Measurements from ENCODE around the gene CUL4B. TPM values are rescaled to one million over a fixed set of nuclear protein-coding genes. Genes with fewer than 3 reads are reported as not detected.
A peak's percentile ranks its signal among the peaks of the same experiment; 100 is the strongest.
"Not testable (repeated sequence)": the region's sequence is repeated elsewhere in the genome, so short reads cannot be mapped to it uniquely, and the experiment has no call there.

CUL4B gene
- total and polyA plus RNA-seq, 2 experiments from 2014 or later = 16.9 to 50.5 TPM

- Histone ChIP-seq H3K27ac (no peak overlapping the region), H3K4me3 (no peak overlapping the region), H3K9me2 (replicated peaks; ENCODE audit: insufficient read depth) (no peaks in the 10 kb centered on the region), H3K27me3 (no peaks in the 10 kb centered on the region), H3K79me2 (no peaks in the 10 kb centered on the region), H3K9me3 (ENCODE audit: low read depth) (no peaks in the 10 kb centered on the region), H3K36me3 (replicated peaks; ENCODE audit: insufficient read depth, low read depth) (no peaks in the 10 kb centered on the region), H3K4me2 (no peak overlapping the region), H3K4me1 (ENCODE audit: insufficient read depth) (no peaks in the 10 kb centered on the region), H4K20me1 (ENCODE audit: insufficient read depth, poor library complexity, severe bottlenecking) (no peaks in the 10 kb centered on the region), H2AFZ (no peak overlapping the region)
- TF ChIP-seq EZH2 (IDR thresholded peaks at IDR 0.05; ENCODE audit: borderline replicate concordance) (no peak), CTCF (IDR thresholded peaks at IDR 0.05; ENCODE audit: poor library complexity) (no peak), EZH2phosphoT487 (IDR thresholded peaks at IDR 0.05; ENCODE audit: low read depth, severe bottlenecking, unreplicated experiment) (no peak)
- WGBS (ENCODE audit: low lambda C conversion rate, missing lambda C conversion rate) = 84% methylated on average over 18 of the region's 18 CpGs
- DNase-seq (ENCODE audit: low spot score) = no peak
Observed at GRCh38 chrX:120575379-120576114, 14.8 kb upstream of the CUL4B start.

GRCh38 chrX:120573806-120574205, 13.0 kb upstream of the CUL4B start:
- not testable (repeated sequence) for DNase-seq (ENCODE audit: low spot score); H4K20me1 ChIP-seq (ENCODE audit: insufficient read depth, poor library complexity, severe bottlenecking); H3K9me2 ChIP-seq (replicated peaks; ENCODE audit: insufficient read depth); H3K4me2 ChIP-seq; H2AFZ ChIP-seq; H3K9me3 ChIP-seq (ENCODE audit: low read depth); H3K4me1 ChIP-seq (ENCODE audit: insufficient read depth); H3K36me3 ChIP-seq (replicated peaks; ENCODE audit: insufficient read depth, low read depth); H3K27ac ChIP-seq; H3K4me3 ChIP-seq; H3K79me2 ChIP-seq; H3K27me3 ChIP-seq
- WGBS (ENCODE audit: low lambda C conversion rate, missing lambda C conversion rate) = 94% methylated on average over 10 of the region's 13 CpGs

GRCh38 chrX:120570011-120570600, 9.3 kb upstream of the CUL4B start:
- Histone ChIP-seq H3K9me3 (ENCODE audit: low read depth) (no peaks in the 10 kb centered on the region), H3K27me3 (no peaks in the 10 kb centered on the region), H3K36me3 (replicated peaks; ENCODE audit: insufficient read depth, low read depth) (no peaks in the 10 kb centered on the region), H2AFZ (no peak overlapping the region), H4K20me1 (ENCODE audit: insufficient read depth, poor library complexity, severe bottlenecking) (no peaks in the 10 kb centered on the region), H3K4me2 (no peak overlapping the region), H3K4me1 (ENCODE audit: insufficient read depth) (no peaks in the 10 kb centered on the region), H3K79me2 (no peaks in the 10 kb centered on the region), H3K27ac (no peak overlapping the region), H3K9me2 (replicated peaks; ENCODE audit: insufficient read depth) (no peaks in the 10 kb centered on the region), H3K4me3 (no peak overlapping the region)
- DNase-seq (ENCODE audit: low spot score) = no peak
- 69% methylated on average over 3 of the region's 3 CpGs for WGBS (ENCODE audit: low lambda C conversion rate, missing lambda C conversion rate)
- no peak for TF ChIP-seq EZH2 (IDR thresholded peaks at IDR 0.05; ENCODE audit: borderline replicate concordance)

GRCh38 chrX:120568609-120569008, 7.8 kb upstream of the CUL4B start:
- Histone ChIP-seq H3K4me2 (peak overlapping the region; percentile 51), H3K4me3 (no peak overlapping the region), H3K79me2 (no peaks in the 10 kb centered on the region), H3K27ac (peak overlapping the region; percentile 39), H3K9me3 (ENCODE audit: low read depth) (no peaks in the 10 kb centered on the region), H3K36me3 (replicated peaks; ENCODE audit: insufficient read depth, low read depth) (no peaks in the 10 kb centered on the region), H3K4me1 (ENCODE audit: insufficient read depth) (no peaks in the 10 kb centered on the region), H2AFZ (no peak overlapping the region), H3K9me2 (replicated peaks; ENCODE audit: insufficient read depth) (no peaks in the 10 kb centered on the region), H3K27me3 (no peaks in the 10 kb centered on the region), H4K20me1 (ENCODE audit: insufficient read depth, poor library complexity, severe bottlenecking) (no peaks in the 10 kb centered on the region)
- WGBS (ENCODE audit: low lambda C conversion rate, missing lambda C conversion rate) = 60% methylated on average over 3 of the region's 3 CpGs
- no peak for DNase-seq (ENCODE audit: low spot score)
- TF ChIP-seq EZH2phosphoT487 (IDR thresholded peaks at IDR 0.05; ENCODE audit: low read depth, severe bottlenecking, unreplicated experiment) = no peak

GRCh38 chrX:120568035-120568434, 7.3 kb upstream of the CUL4B start:
- Histone ChIP-seq H3K27me3 (no peaks in the 10 kb centered on the region), H3K27ac (peak overlapping the region; percentile 39), H3K4me1 (ENCODE audit: insufficient read depth) (no peaks in the 10 kb centered on the region), H3K36me3 (replicated peaks; ENCODE audit: insufficient read depth, low read depth) (no peaks in the 10 kb centered on the region), H3K9me2 (replicated peaks; ENCODE audit: insufficient read depth) (no peaks in the 10 kb centered on the region), H3K9me3 (ENCODE audit: low read depth) (no peaks in the 10 kb centered on the region), H2AFZ (no peak overlapping the region), H3K4me2 (peak overlapping the region; percentile 51), H3K79me2 (no peaks in the 10 kb centered on the region), H4K20me1 (ENCODE audit: insufficient read depth, poor library complexity, severe bottlenecking) (no peaks in the 10 kb centered on the region), H3K4me3 (no peak overlapping the region)
- no peak for TF ChIP-seq CTCF (IDR thresholded peaks at IDR 0.05; ENCODE audit: poor library complexity)
- no peak for TF ChIP-seq EZH2phosphoT487 (IDR thresholded peaks at IDR 0.05; ENCODE audit: low read depth, severe bottlenecking, unreplicated experiment)
- no peak for TF ChIP-seq EZH2 (IDR thresholded peaks at IDR 0.05; ENCODE audit: borderline replicate concordance)
- DNase-seq (ENCODE audit: low spot score) = no peak
